H9 (cell line): ENCODE data around the gene TACR1. TPM values are rescaled to one million over a fixed set of nuclear protein-coding genes. Genes with fewer than 3 reads are reported as not detected.

Source experiments
- DNase-seq: peaks from one replicate; pipeline ENCODE4 v3.0.0-alpha.2; 2017
- H2AFZ ChIP-seq: one replicate; pipeline ENCODE4 v1.6.1; 2013; ENCODE audit warnings: mild to moderate bottlenecking, low read length, control low read depth, moderate library complexity
- H2AK5ac ChIP-seq: 2 replicates; pipeline ENCODE4 v1.6.1; 2013; ENCODE audit warnings: low read length, control low read depth, mixed read lengths; ENCODE audit not compliant: insufficient read length
- H2BK120ac ChIP-seq: one replicate; pipeline ENCODE4 v1.6.1; 2013; ENCODE audit warnings: low read depth, mild to moderate bottlenecking, low read length, control low read depth, inconsistent platforms; ENCODE audit not compliant: poor library complexity, severe bottlenecking
- H2BK12ac ChIP-seq: 2 replicates; pipeline ENCODE4 v1.6.1; 2013; ENCODE audit warnings: low read length, control low read depth, mixed read lengths, low read depth; ENCODE audit not compliant: insufficient read length
- H2BK15ac ChIP-seq: 2 replicates; pipeline ENCODE4 v1.6.1; 2013; ENCODE audit warnings: low read depth, low read length, control low read depth
- H2BK20ac ChIP-seq: one replicate; pipeline ENCODE4 v1.6.1; 2013; ENCODE audit warnings: low read depth, mild to moderate bottlenecking, low read length, control low read depth, inconsistent platforms; ENCODE audit not compliant: poor library complexity, severe bottlenecking
- H2BK5ac ChIP-seq: 2 replicates; pipeline ENCODE4 v1.6.1; 2013; ENCODE audit warnings: low read length, control low read depth, mixed read lengths; ENCODE audit not compliant: insufficient read length
- H3K14ac ChIP-seq: 2 replicates; pipeline ENCODE4 v1.6.1; 2013; ENCODE audit warnings: low read length, control low read depth; ENCODE audit not compliant: insufficient read depth
- H3K18ac ChIP-seq: 2 replicates; pipeline ENCODE4 v1.6.1; 2013; ENCODE audit warnings: low read depth, mild to moderate bottlenecking, mixed read lengths, low read length, control low read depth; ENCODE audit not compliant: insufficient read length
- H3K23ac ChIP-seq: 2 replicates; pipeline ENCODE4 v1.6.1; 2013; ENCODE audit warnings: low read length, control low read depth, mixed read lengths, low read depth; ENCODE audit not compliant: insufficient read length
- H3K23me2 ChIP-seq: 2 replicates; pipeline ENCODE4 v1.6.1; 2013; ENCODE audit warnings: low read depth, mild to moderate bottlenecking, mixed read lengths, low read length, control low read depth; ENCODE audit not compliant: insufficient read length, poor library complexity, severe bottlenecking
- H3K27ac ChIP-seq: 2 replicates; pipeline ENCODE4 v1.5.1; 2013; ENCODE audit warnings: low read length, control low read depth, mixed read lengths, low read depth; ENCODE audit not compliant: insufficient read length
- H3K27me3 ChIP-seq: 2 replicates; pipeline ENCODE4 v1.6.1; 2013; ENCODE audit warnings: low read length, control low read depth, inconsistent platforms; ENCODE audit not compliant: insufficient read depth
- H3K4ac ChIP-seq: 2 replicates; pipeline ENCODE4 v1.6.1; 2013; ENCODE audit warnings: low read depth, mild to moderate bottlenecking, control low read depth, inconsistent platforms, low read length, moderate library complexity
- H3K4me1 ChIP-seq: 2 replicates; pipeline ENCODE4 v1.6.1; 2013; ENCODE audit warnings: low read length, control low read depth, inconsistent platforms; ENCODE audit not compliant: insufficient read depth
- H3K4me2 ChIP-seq: 2 replicates; pipeline ENCODE4 v1.6.1; 2013; ENCODE audit warnings: low read length, control low read depth, mixed read lengths; ENCODE audit not compliant: insufficient read length, insufficient read depth
- H3K56ac ChIP-seq: 2 replicates; pipeline ENCODE4 v1.6.1; 2013; ENCODE audit warnings: low read depth, mild to moderate bottlenecking, mixed read lengths, low read length, control low read depth; ENCODE audit not compliant: insufficient read length
- H3K79me1 ChIP-seq: 2 replicates; pipeline ENCODE4 v1.6.1; 2013; ENCODE audit warnings: low read depth, mild to moderate bottlenecking, moderate library complexity, low read length, control low read depth, inconsistent platforms; ENCODE audit not compliant: insufficient read depth, poor library complexity, severe bottlenecking
- H3K79me2 ChIP-seq: 2 replicates; pipeline ENCODE4 v1.6.1; 2013; ENCODE audit warnings: low read length, control low read depth, inconsistent platforms; ENCODE audit not compliant: insufficient read depth
- H3K9ac ChIP-seq: 2 replicates; pipeline ENCODE4 v1.6.1; 2013; ENCODE audit warnings: low read length, control low read depth, mixed read lengths; ENCODE audit not compliant: insufficient read length; ENCODE audit errors: extremely low read depth
- H3K9me3 ChIP-seq: one replicate; pipeline ENCODE4 v1.6.1; 2013; ENCODE audit warnings: low read depth, low read length, inconsistent platforms; ENCODE audit not compliant: control insufficient read depth
- H3T11ph ChIP-seq: one replicate; pipeline ENCODE4 v1.6.1; 2013; ENCODE audit warnings: mild to moderate bottlenecking, low read length, control low read depth, inconsistent platforms
- H4K20me1 ChIP-seq: one replicate; pipeline ENCODE4 v1.6.1; 2013; ENCODE audit not compliant: control insufficient read depth, insufficient read length, insufficient read depth
- H4K5ac ChIP-seq: 2 replicates; pipeline ENCODE4 v1.6.1; 2013; ENCODE audit warnings: low read depth, mild to moderate bottlenecking, mixed read lengths, low read length, control low read depth; ENCODE audit not compliant: insufficient read length
- H4K8ac ChIP-seq: replicated peaks from 2 replicates; pipeline ENCODE4 v1.6.1; 2013; ENCODE audit warnings: low read length, control low read depth, mixed read lengths, low read depth; ENCODE audit not compliant: insufficient read length
- H4K91ac ChIP-seq: 2 replicates; pipeline ENCODE4 v1.6.1; 2013; ENCODE audit warnings: low read depth, mild to moderate bottlenecking, moderate library complexity, mixed read lengths, low read length, control low read depth; ENCODE audit not compliant: insufficient read length
- H3K27ac Mint-ChIP-seq, 3 experiments: 2 replicates in 2 of 3; 3 replicates in 1 of 3; pipeline ENCODE4 v1.8.0; 2020 to 2021; ENCODE audit warnings: mixed read lengths in 3 of 3, mild to moderate bottlenecking in 1 of 3, moderate library complexity in 1 of 3
- H3K27me3 Mint-ChIP-seq: 2 replicates; pipeline ENCODE4 v1.8.0; 2021; ENCODE audit warnings: low read depth, mild to moderate bottlenecking, moderate library complexity, mixed read lengths
- H3K36me3 Mint-ChIP-seq, 3 experiments: 2 replicates in 2 of 3; 3 replicates in 1 of 3; pipeline ENCODE4 v1.8.0; 2020 to 2021; ENCODE audit warnings: low read depth in 3 of 3, mixed read lengths in 3 of 3; ENCODE audit not compliant: insufficient read depth in 1 of 3
- H3K4me1 Mint-ChIP-seq, 2 experiments: 2 replicates each; pipeline ENCODE4 v1.8.0; 2020; ENCODE audit warnings: mixed read lengths in 2 of 2
- H3K4me3 Mint-ChIP-seq, 2 experiments: 2 replicates in 1 of 2; 3 replicates in 1 of 2; pipeline ENCODE4 v1.8.0; 2020 to 2021; ENCODE audit warnings: mild to moderate bottlenecking in 2 of 2, mixed read lengths in 2 of 2, moderate library complexity in 1 of 2
- H3K9me3 Mint-ChIP-seq, 2 experiments: 2 replicates in 1 of 2; 3 replicates in 1 of 2; pipeline ENCODE4 v1.8.0; 2020; ENCODE audit warnings: mild to moderate bottlenecking in 2 of 2, mixed read lengths in 2 of 2, moderate library complexity in 1 of 2
- CTCF ChIP-seq: fragments of 200-600 bp; sonication (generic); conservative IDR thresholded peaks from 3 replicates; pipeline ENCODE4 v1.8.0; 2021; ENCODE audit warnings: antibody characterized with exemption, mild to moderate bottlenecking
- WGBS: extraction: QIAGEN DNeasy Blood & Tissue Kit; methylation state at CpG from one replicate; pipeline ENCODE4 v1.1.7; 2013; ENCODE audit warnings: missing lambda C conversion rate, low lambda C conversion rate, mixed read lengths; ENCODE audit not compliant: insufficient read length; ENCODE audit errors: extremely low coverage; 5-methylcytosine and 5-hydroxymethylcytosine counted together
- total RNA-seq: library from RNA; stranded (reverse); gene quantifications from 2 replicates; pipeline ENCODE4 v1.2.1, GENCODE V29; 2021

TACR1 gene
- total RNA-seq, 1 experiment from 2014 or later: 1.4 TPM

GRCh38 chr2:75226099-75226498, 26.8 kb upstream of the TACR1 start:
- Histone ChIP-seq H2BK120ac (no peak overlapping the region), H4K8ac (no peak overlapping the region), H3K14ac (no peak overlapping the region), H3K56ac (no peak overlapping the region), H3K27ac (no peak overlapping the region), H3K4ac (no peak overlapping the region), H3K4me2 (no peak overlapping the region), H2BK12ac (no peak overlapping the region), H3T11ph (no peak overlapping the region), H2AK5ac (no peak overlapping the region), H3K23me2 (no peaks in the 10 kb centered on the region), H4K20me1 (no peaks in the 10 kb centered on the region), H3K9ac (no peak overlapping the region), H3K23ac (no peak overlapping the region), H3K9me3 (no peaks in the 10 kb centered on the region), H4K91ac (no peak overlapping the region), H3K27me3 (no peaks in the 10 kb centered on the region), H3K79me2 (no peaks in the 10 kb centered on the region), H4K5ac (no peak overlapping the region), H3K4me1 (no peaks in the 10 kb centered on the region; the same call in 1 of the 2 replicates), H3K18ac (no peak overlapping the region), H2AFZ (no peak overlapping the region), H2BK15ac (no peak overlapping the region), H2BK20ac (no peak overlapping the region), H3K79me1 (no peaks in the 10 kb centered on the region), H2BK5ac (no peak overlapping the region)
- peaks cover 0 to 3% of the 10 kb centered on the region in 2 experiments; a peak in 2 of 5 replicates for H3K9me3 Mint-ChIP-seq
- H3K27me3 Mint-ChIP-seq: no peaks in the 10 kb centered on the region
- peaks cover 0 to 6% (median 0%) of the 10 kb centered on the region in 3 experiments; a peak in 4 of 7 replicates for H3K36me3 Mint-ChIP-seq
- WGBS: no CpG with 5 or more reads among the region's 3 CpGs
- DNase-seq: no peak
- no peak overlapping the region for H3K4me3 Mint-ChIP-seq
- H3K27ac Mint-ChIP-seq: no peak overlapping the region
- no peak for TF ChIP-seq CTCF
- peaks cover 15 to 22% of the 10 kb centered on the region in 2 experiments for H3K4me1 Mint-ChIP-seq
